ENCODE results near the gene RPS6KL1.

The RPS6KL1 gene

GRCh38 chr14:74882103-74882920, 40.7 kb downstream of the RPS6KL1 start:
- peak overlapping the region; percentile 82 to 97 (median 95) for H3K27ac ChIP-seq
- peaks cover 24 to 79% (median 62%) of the 10 kb centered on the region in 10 experiments for H3K4me1 ChIP-seq
- peaks cover 49 to 55% (median 54%) of the 10 kb centered on the region in 11 experiments for H4K20me1 ChIP-seq
- peak overlapping the region; percentile 81 to 98 (median 95) for H3K4me2 ChIP-seq
- H3K4me3 ChIP-seq, result peak overlapping the region; percentile 84 to 99 (median 96)
- peak overlapping the region; percentile 93 to 98 (median 97) for H3K9ac ChIP-seq
- H3K9me3 ChIP-seq (replicated peaks in 1 of 11), result no peaks in the 10 kb centered on the region
- H3K36me3 ChIP-seq, result peaks cover 28 to 43% (median 37%) of the 10 kb centered on the region in 11 experiments
- no peaks in the 10 kb centered on the region for H3K27me3 ChIP-seq
- TF ChIP-seq Cebpa-rat (IDR thresholded peaks at IDR 0.05), result no peak

- peak within 1 kb of the TSS; percentile 81 to 98 (median 95) for H3K4me2 ChIP-seq
- no peaks in the 10 kb centered on the region for H3K27me3 ChIP-seq
- peak within 1 kb of the TSS; percentile 93 to 98 (median 97) for H3K9ac ChIP-seq
- H3K9me3 ChIP-seq (replicated peaks in 1 of 11), result no peaks in the 10 kb centered on the region
- peak within 1 kb of the TSS; percentile 84 to 99 (median 96) for H3K4me3 ChIP-seq
- no peak for TF ChIP-seq Cebpa-rat (IDR thresholded peaks at IDR 0.05)
- peaks cover 42 to 48% (median 47%) of the 10 kb centered on the region in 11 experiments for H4K20me1 ChIP-seq
- H3K27ac ChIP-seq, result peak within 1 kb of the TSS; percentile 82 to 97 (median 95)
- H3K36me3 ChIP-seq, result peaks cover 20 to 36% (median 31%) of the 10 kb centered on the region in 11 experiments
- peaks cover 27 to 86% (median 69%) of the 10 kb centered on the region in 10 experiments for H3K4me1 ChIP-seq
Observed at GRCh38 chr14:74881431-74882102, 41.5 kb downstream of the RPS6KL1 start, which contains the start of gene DLST. DLST (plus strand) TSS chr14:74881916; CDS start chr14:74881954, 38 bp downstream.

- Histone ChIP-seq H3K4me1 (peaks cover 40 to 88% (median 75%) of the 10 kb centered on the region in 10 experiments), H3K27me3 (no peaks in the 10 kb centered on the region), H3K9ac (no peak overlapping the region), H3K27ac (no peak overlapping the region), H3K36me3 (peaks cover 7 to 16% (median 12%) of the 10 kb centered on the region in 11 experiments; a peak in 17 of 22 replicates), H4K20me1 (peaks cover 22 to 28% (median 27%) of the 10 kb centered on the region in 11 experiments), H3K4me3 (no peak overlapping the region), H3K4me2 (peak overlapping the region in 5 of 11 experiments; percentile 81 to 97 (median 88); a peak in 7 of 22 replicates), H3K9me3 (replicated peaks in 1 of 11) (no peaks in the 10 kb centered on the region)
- no peak for TF ChIP-seq Cebpa-rat (IDR thresholded peaks at IDR 0.05)
Observed at GRCh38 chr14:74879427-74880182, 43.5 kb downstream of the RPS6KL1 start.

GRCh38 chr14:74875941-74876913, 46.8 kb downstream of the RPS6KL1 start, which contains the start of gene PROX2:
PROX2 (minus strand) TSS chr14:74876145; CDS start chr14:74863834, 12,311 bp downstream.
- H3K4me2 ChIP-seq, result peak within 1 kb of the TSS; percentile 73 to 94 (median 84)
- H3K4me3 ChIP-seq, result peak within 1 kb of the TSS in 8 of 10 experiments; percentile 15 to 60 (median 36); a peak in 11 of 20 replicates

GRCh38 chr14:74875204-74875603, 47.9 kb downstream of the RPS6KL1 start:
- Histone ChIP-seq H3K27ac (peak overlapping the region in 8 of 11 experiments; percentile 69 to 86 (median 78); a peak in 15 of 22 replicates), H3K4me2 (peak overlapping the region; percentile 73 to 94 (median 84); a peak in 21 of 22 replicates), H4K20me1 (no peaks in the 10 kb centered on the region), H3K36me3 (no peaks in the 10 kb centered on the region), H3K4me3 (peak overlapping the region in 4 of 10 experiments; percentile 41 to 60 (median 52); a peak in 8 of 20 replicates), H3K27me3 (no peaks in the 10 kb centered on the region), H3K9me3 (replicated peaks in 1 of 11) (no peaks in the 10 kb centered on the region), H3K4me1 (peaks cover 18 to 69% (median 44%) of the 10 kb centered on the region in 10 experiments), H3K9ac (peak overlapping the region in 7 of 11 experiments; percentile 53 to 75 (median 67); a peak in 13 of 22 replicates)
- no peak for TF ChIP-seq Cebpa-rat (IDR thresholded peaks at IDR 0.05)

More at GRCh38 chr14:74875941-74876913, 46.8 kb downstream of the RPS6KL1 start, which contains the start of gene PROX2:
- peak in 8 of 11 experiments; percentile 64 to 77 (median 70); a peak in 14 of 22 replicates for TF ChIP-seq Cebpa-rat (IDR thresholded peaks at IDR 0.05)
- H3K9me3 ChIP-seq (replicated peaks in 1 of 11), result no peaks in the 10 kb centered on the region
- H3K27me3 ChIP-seq, result no peaks in the 10 kb centered on the region
- H3K4me1 ChIP-seq, result peaks cover 23 to 79% (median 55%) of the 10 kb centered on the region in 10 experiments
- peak within 1 kb of the TSS in 9 of 11 experiments; percentile 29 to 75 (median 66); a peak in 18 of 22 replicates for H3K9ac ChIP-seq
- no peaks in the 10 kb centered on the region for H4K20me1 ChIP-seq
- peak within 1 kb of the TSS in 10 of 11 experiments; percentile 36 to 86 (median 76); a peak in 20 of 22 replicates for H3K27ac ChIP-seq
- no peaks in the 10 kb centered on the region for H3K36me3 ChIP-seq

GRCh38 chr14:74871819-74872218, 51.2 kb downstream of the RPS6KL1 start:
- no peak for TF ChIP-seq Cebpa-rat (IDR thresholded peaks at IDR 0.05)
- H3K4me2 ChIP-seq, result no peak overlapping the region
- H3K9ac ChIP-seq, result no peak overlapping the region
- no peaks in the 10 kb centered on the region for H3K27me3 ChIP-seq
- H3K9me3 ChIP-seq (replicated peaks in 1 of 11), result no peaks in the 10 kb centered on the region
- H3K4me1 ChIP-seq, result peaks cover 28 to 52% (median 33%) of the 10 kb centered on the region in 10 experiments
- H3K36me3 ChIP-seq, result no peaks in the 10 kb centered on the region; a peak in 1 of 22 replicates
- H3K4me3 ChIP-seq, result no peak overlapping the region
- H3K27ac ChIP-seq, result no peak overlapping the region
- no peaks in the 10 kb centered on the region for H4K20me1 ChIP-seq

GRCh38 chr14:74868739-74869138, 54.3 kb downstream of the RPS6KL1 start:
- Histone ChIP-seq H3K9ac (no peak overlapping the region), H3K27me3 (no peaks in the 10 kb centered on the region), H3K4me3 (no peak overlapping the region), H3K9me3 (replicated peaks in 1 of 11) (no peaks in the 10 kb centered on the region), H3K27ac (no peak overlapping the region), H3K4me1 (peaks cover 10 to 28% (median 17%) of the 10 kb centered on the region in 10 experiments), H3K4me2 (no peak overlapping the region), H3K36me3 (no peaks in the 10 kb centered on the region; a peak in 1 of 22 replicates), H4K20me1 (no peaks in the 10 kb centered on the region)
- TF ChIP-seq Cebpa-rat (IDR thresholded peaks at IDR 0.05), result no peak

Data from BLaER1 treated with 17β-estradiol and CSF1 and Interleukin-3, amounts not matched to agents 10 nM and 100 nM (cell line).